SK-N-SH treated with all-trans-retinoic acid at 6 μM for 48 hours (cell line): ENCODE data around the gene CFDP1.

Experiments
- ATAC-seq: fragments of 200-7000 bp; cut with Tn5 transposase; 3 replicates; pipeline ENCODE4 v1.9.1; 2020; ENCODE audit warnings: mild to moderate bottlenecking, moderate library complexity
- ARNTL ChIP-seq: fragments of 450-650 bp; formaldehyde crosslinking; IDR thresholded peaks from 2 replicates; pipeline ENCODE4 v1.5.0; 2020; ENCODE audit warnings: low read depth, mild to moderate bottlenecking, moderate library complexity, borderline replicate concordance
- BACH2 ChIP-seq: fragments of 250-450 bp; sonication (Bioruptor Pico); IDR thresholded peaks from 2 replicates; pipeline ENCODE4 v1.9.0; 2021; ENCODE audit warnings: mild to moderate bottlenecking, borderline replicate concordance
- CREB5 ChIP-seq: fragments of 250-450 bp; sonication (Bioruptor Pico); IDR thresholded peaks from 2 replicates; pipeline ENCODE4 v1.5.1; 2020; ENCODE audit warnings: low read depth, mild to moderate bottlenecking, moderate library complexity
- CSDC2 ChIP-seq: fragments of 250-450 bp; sonication (Bioruptor Pico); IDR thresholded peaks from 2 replicates; pipeline ENCODE4 v1.5.0; 2020; ENCODE audit warnings: mild to moderate bottlenecking, moderate library complexity
- CSRNP3 ChIP-seq: fragments of 250-450 bp; sonication (Bioruptor Pico); IDR thresholded peaks from 2 replicates; pipeline ENCODE4 v1.5.1; 2021; ENCODE audit warnings: mild to moderate bottlenecking, moderate library complexity
- ESRRG ChIP-seq: fragments of 250-450 bp; sonication (Bioruptor Pico); IDR thresholded peaks from 2 replicates; pipeline ENCODE4 v1.6.1; 2021; ENCODE audit warnings: mild to moderate bottlenecking
- GLIS3 ChIP-seq: fragments of 250-450 bp; sonication (Bioruptor Pico); IDR thresholded peaks from 2 replicates; pipeline ENCODE4 v1.5.0; 2020; ENCODE audit warnings: mild to moderate bottlenecking, moderate library complexity
- ISL1 ChIP-seq: fragments of 250-450 bp; sonication (Bioruptor Pico); IDR thresholded peaks from 2 replicates; pipeline ENCODE4 v2.1.2; 2022; ENCODE audit warnings: mild to moderate bottlenecking, moderate library complexity
- OSR1 ChIP-seq: fragments of 250-450 bp; sonication (Bioruptor Pico); IDR thresholded peaks from 2 replicates; pipeline ENCODE4 v1.8.0; 2022; ENCODE audit warnings: moderate library complexity, mild to moderate bottlenecking, inconsistent platforms
- PATZ1 ChIP-seq: fragments of 250-450 bp; sonication (Bioruptor Pico); IDR thresholded peaks from 2 replicates; pipeline ENCODE4 v1.8.0; 2020; ENCODE audit warnings: mild to moderate bottlenecking, moderate library complexity, borderline replicate concordance
- POU6F1 ChIP-seq: fragments of 250-450 bp; sonication (Bioruptor Pico); IDR thresholded peaks from 2 replicates; pipeline ENCODE4 v1.8.0; 2021; ENCODE audit warnings: low read depth, mild to moderate bottlenecking, moderate library complexity, borderline replicate concordance
- RARB ChIP-seq: fragments of 250-450 bp; sonication (Bioruptor Pico); IDR thresholded peaks from 2 replicates; pipeline ENCODE4 v1.8.0; 2021; ENCODE audit warnings: mild to moderate bottlenecking, moderate library complexity
- SNAI2 ChIP-seq: fragments of 250-450 bp; sonication (Bioruptor Pico); IDR thresholded peaks from 2 replicates; pipeline ENCODE4 v1.5.0; 2020; ENCODE audit warnings: mild to moderate bottlenecking, moderate library complexity
- TCF4 ChIP-seq: fragments of 250-450 bp; sonication (Bioruptor Pico); IDR thresholded peaks from 2 replicates; pipeline ENCODE4 v1.8.0; 2021; ENCODE audit warnings: mild to moderate bottlenecking, moderate library complexity, borderline replicate concordance
- TOX ChIP-seq: fragments of 250-450 bp; sonication (Bioruptor Pico); IDR thresholded peaks from 2 replicates; pipeline ENCODE4 v1.8.0; 2021; ENCODE audit warnings: mild to moderate bottlenecking, moderate library complexity, borderline replicate concordance
- TSHZ2 ChIP-seq: fragments of 250-450 bp; sonication (Bioruptor Pico); IDR thresholded peaks from 2 replicates; pipeline ENCODE4 v1.5.0; 2020; ENCODE audit warnings: mild to moderate bottlenecking, moderate library complexity
- ZC3H10 ChIP-seq: fragments of 250-450 bp; sonication (Bioruptor Pico); IDR thresholded peaks from 2 replicates; pipeline ENCODE4 v1.5.1; 2021; ENCODE audit warnings: mild to moderate bottlenecking, moderate library complexity
- ZFP30 ChIP-seq: fragments of 450-650 bp; formaldehyde crosslinking; IDR thresholded peaks from 2 replicates; pipeline ENCODE4 v1.5.0; 2022; ENCODE audit warnings: mild to moderate bottlenecking, moderate library complexity
- ZNF565 ChIP-seq: fragments of 450-650 bp; formaldehyde crosslinking; conservative IDR thresholded peaks from 2 replicates; pipeline ENCODE4 v1.5.0; 2020; ENCODE audit warnings: low read depth, mild to moderate bottlenecking, moderate library complexity
- ZNF8 ChIP-seq: fragments of 450-650 bp; formaldehyde crosslinking; IDR thresholded peaks from 2 replicates; pipeline ENCODE4 v1.5.0; 2020; ENCODE audit warnings: mild to moderate bottlenecking, moderate library complexity

CFDP1 gene

GRCh38 chr16:75333721-75334163 lies 99.6 kb downstream of the CFDP1 start:
- ATAC-seq: no peak
- TF ChIP-seq RARB (CRISPR knock-in tag) (no peak), OSR1 (CRISPR knock-in tag) (no peak), BACH2 (no peak), CSRNP3 (CRISPR knock-in tag) (no peak), ZNF8 (CRISPR knock-in tag) (no peak), ESRRG (CRISPR knock-in tag) (no peak)
- TF ChIP-seq, all 23 proteins: peak for 0

- no peak for TF ChIP-seq CSDC2
- TF ChIP-seq ZNF565 (CRISPR knock-in tag): no peak
- TF ChIP-seq POU6F1 (CRISPR knock-in tag): no peak
- TF ChIP-seq ZFP30 (CRISPR knock-in tag): no peak
- TF ChIP-seq ZNF8 (CRISPR knock-in tag): no peak
- TF ChIP-seq CSRNP3 (CRISPR knock-in tag): no peak
- no peak for TF ChIP-seq ARNTL
- no peak for TF ChIP-seq GLIS3 (CRISPR knock-in tag)
- no peak for TF ChIP-seq TOX (CRISPR knock-in tag)
- TF ChIP-seq CREB5 (CRISPR knock-in tag): no peak
- no peak for TF ChIP-seq BACH2
- TF ChIP-seq SNAI2 (CRISPR knock-in tag): no peak
- no peak for TF ChIP-seq ESRRG (CRISPR knock-in tag)
- TF ChIP-seq ZC3H10 (CRISPR knock-in tag): no peak
- ATAC-seq: no peak
Observed at GRCh38 chr16:75329943-75330342, 103.4 kb downstream of the CFDP1 start.

- TF ChIP-seq ZC3H10 (CRISPR knock-in tag) (no peak), BACH2 (no peak), TOX (CRISPR knock-in tag) (no peak), GLIS3 (CRISPR knock-in tag) (no peak), SNAI2 (CRISPR knock-in tag) (no peak), PATZ1 (CRISPR knock-in tag) (no peak), TSHZ2 (CRISPR knock-in tag) (no peak), RARB (CRISPR knock-in tag) (no peak), ISL1 (no peak), CREB5 (CRISPR knock-in tag) (no peak), TCF4 (CRISPR knock-in tag) (no peak), OSR1 (CRISPR knock-in tag) (no peak)
- TF ChIP-seq, all 23 proteins: peak for 0
- no peak for ATAC-seq
Observed at GRCh38 chr16:75326333-75326732, 107.0 kb downstream of the CFDP1 start.
